Measurements from ENCODE around the gene FADS2. TPM values are rescaled to one million over a fixed set of nuclear protein-coding genes. Genes with fewer than 3 reads are reported as not detected.

Gene FADS2
- total and polyA plus RNA-seq, 2 donors, result 33.3 to 75.1 TPM

DNA sequence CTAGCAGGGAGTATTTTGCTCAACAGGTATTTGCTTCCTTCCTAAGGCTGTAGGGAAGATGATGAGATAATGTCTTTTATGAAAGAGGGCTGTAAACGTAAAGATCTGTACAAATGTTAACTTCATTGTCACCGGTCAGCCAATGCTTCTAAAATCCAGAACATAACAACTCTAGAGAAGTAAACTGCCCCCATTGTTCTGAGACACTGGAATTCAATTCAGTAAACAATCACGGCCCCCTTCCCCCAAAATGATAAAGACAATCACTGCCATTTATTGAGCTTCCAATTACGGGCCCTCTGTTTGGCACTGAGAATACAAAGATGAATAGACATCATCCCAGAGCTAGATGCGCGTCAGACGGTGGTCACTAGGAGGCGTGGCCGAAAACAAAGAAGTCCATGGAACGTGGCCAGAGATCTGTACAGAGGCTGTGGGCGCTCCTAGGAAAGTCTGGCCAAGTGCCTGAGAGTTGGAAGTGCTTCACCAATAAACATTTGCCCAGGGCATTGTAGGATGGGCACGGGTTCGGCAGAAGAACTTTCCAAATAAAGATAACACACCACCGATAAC lies 36.3 kb upstream of the FADS2 start:
- 2% methylated on average over 14 of the region's 14 CpGs for WGBS
- H3K4me3 ChIP-seq (ENCODE audit: low read depth, low read length), result peak overlapping the region; percentile 66
- peak; percentile 73 for DNase-seq (ENCODE audit: extremely low spot score)
- no peak overlapping the region for H3K27ac ChIP-seq (ENCODE audit: low read depth)
- H3K4me1 ChIP-seq (ENCODE audit: insufficient read depth), result no peaks in the 10 kb centered on the region
- H3K36me3 ChIP-seq (ENCODE audit: insufficient read depth), result peaks cover 9% of the 10 kb centered on the region

DNA sequence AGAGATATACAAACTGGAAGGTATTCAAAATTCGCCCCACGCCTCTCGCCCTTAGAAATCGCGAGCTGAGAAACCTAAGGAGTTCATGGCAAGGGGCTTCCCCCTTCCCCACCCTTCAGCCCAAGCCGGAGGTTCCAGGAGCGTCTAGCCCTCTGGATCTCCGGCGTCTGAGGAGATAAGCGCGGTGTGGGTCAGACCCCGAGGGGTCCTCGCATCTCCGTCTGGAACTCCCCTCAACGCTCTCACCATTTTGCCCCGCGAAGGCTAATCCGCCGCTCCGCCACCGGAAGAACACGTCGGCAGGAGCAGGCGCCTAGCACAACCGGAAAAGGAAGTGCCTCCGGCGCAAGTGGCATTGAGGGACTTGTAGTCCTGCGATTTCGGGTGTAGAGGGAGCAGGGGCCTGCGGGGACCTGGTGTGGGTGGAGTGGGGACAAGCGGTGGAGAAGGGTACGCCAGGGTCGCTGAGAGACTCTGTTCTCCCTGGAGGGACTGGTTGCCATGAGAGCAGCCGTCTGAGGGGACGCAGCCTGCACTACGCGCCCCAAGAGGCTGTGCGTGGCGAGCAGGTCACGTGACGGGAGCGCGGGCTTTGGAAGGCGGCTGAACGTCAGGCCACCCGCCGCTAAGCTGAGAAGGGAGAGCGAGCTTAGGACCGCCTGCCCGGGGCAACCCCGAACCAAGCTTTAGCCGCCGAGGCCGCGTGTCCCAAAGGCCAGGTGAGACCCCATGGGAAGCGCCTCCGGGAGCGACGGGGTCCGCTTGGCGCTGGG lies 35.6 kb upstream of the FADS2 start, which contains the start of the genes FEN1 and TMEM258:
FEN1 (plus strand) TSS at position 602 of the 773 bp plus-strand sequence. CDS start 2,451 bp downstream, outside the sequence.
TMEM258 (minus strand) TSS at position 290 of the 773 bp plus-strand sequence; CDS start at position 249, 41 bp downstream.
- peak; percentile 90 for DNase-seq (ENCODE audit: extremely low spot score)
- Histone ChIP-seq H3K36me3 (ENCODE audit: insufficient read depth) (peaks cover 9% of the 10 kb centered on the region), H3K4me1 (ENCODE audit: insufficient read depth) (no peaks in the 10 kb centered on the region), H3K27ac (ENCODE audit: low read depth) (peak within 1 kb of the TSS; percentile 82), H3K4me3 (ENCODE audit: low read depth, low read length) (peak within 1 kb of the TSS; percentile 66)
- WGBS, result under 1% methylated on average over 61 of the region's 61 CpGs

DNA sequence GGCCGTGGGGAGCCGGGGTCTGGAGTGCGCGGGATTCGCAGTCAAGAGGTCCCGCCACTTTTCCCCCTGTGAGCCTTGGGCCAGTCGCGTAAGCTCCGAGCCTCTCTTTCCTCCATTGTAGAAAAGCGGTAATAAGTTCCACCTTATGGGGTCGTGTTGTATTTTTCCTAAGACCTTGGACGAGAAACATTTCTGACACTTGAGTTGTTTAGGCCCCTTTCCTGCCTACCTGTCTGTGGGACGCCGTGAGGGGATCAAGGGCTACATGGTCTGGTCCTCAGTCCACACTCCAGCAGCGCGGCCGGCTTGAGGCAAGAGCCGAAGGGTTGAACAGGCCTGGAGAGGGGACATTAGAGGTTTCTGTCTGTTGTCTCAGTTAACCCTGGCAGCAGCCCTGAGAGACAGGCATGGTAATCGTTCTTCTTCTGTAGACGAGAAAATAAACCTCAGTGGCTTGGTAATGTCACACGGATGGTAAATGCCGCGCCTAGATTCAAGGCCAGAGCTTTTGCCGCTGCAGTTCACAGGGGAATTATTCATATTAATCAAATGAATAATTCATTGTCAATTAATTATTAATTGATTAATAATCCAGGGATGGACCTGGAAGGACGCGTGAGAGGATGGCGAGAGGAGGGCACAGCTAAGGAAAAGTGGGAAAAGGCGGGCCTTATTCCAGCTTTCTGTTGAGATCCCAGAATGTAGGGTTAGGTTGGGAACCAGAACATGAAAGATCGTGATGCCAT lies 34.8 kb upstream of the FADS2 start:
- no peak for DNase-seq (ENCODE audit: extremely low spot score)
- Histone ChIP-seq H3K4me1 (ENCODE audit: insufficient read depth) (no peaks in the 10 kb centered on the region), H3K36me3 (ENCODE audit: insufficient read depth) (peaks cover 3% of the 10 kb centered on the region), H3K4me3 (ENCODE audit: low read depth, low read length) (peak overlapping the region; percentile 66), H3K27ac (ENCODE audit: low read depth) (no peak overlapping the region)
- 3% methylated on average over 29 of the region's 29 CpGs for WGBS

DNA sequence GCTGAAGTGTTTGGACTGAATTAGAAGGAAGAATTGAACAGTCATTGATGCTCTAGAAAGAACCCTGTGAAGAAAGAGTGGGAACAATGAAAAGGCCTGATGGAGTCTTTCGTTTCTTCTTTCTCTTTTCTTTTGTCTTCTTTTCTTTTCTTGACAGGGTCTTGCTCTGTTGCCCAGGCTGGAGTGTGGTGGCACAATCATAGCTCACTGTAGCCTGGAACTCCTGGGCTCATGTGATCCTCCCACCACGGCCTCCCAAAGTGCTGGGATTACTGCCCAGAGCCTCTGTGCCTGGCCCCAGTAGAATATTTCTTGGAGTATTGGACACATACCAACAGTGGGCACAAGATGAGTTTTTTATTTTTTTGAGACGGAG lies 34.3 kb upstream of the FADS2 start:
- Histone ChIP-seq H3K27ac (ENCODE audit: low read depth) (no peak overlapping the region), H3K4me3 (ENCODE audit: low read depth, low read length) (no peak overlapping the region), H3K36me3 (ENCODE audit: insufficient read depth) (no peaks in the 10 kb centered on the region), H3K4me1 (ENCODE audit: insufficient read depth) (no peaks in the 10 kb centered on the region)
- no peak for DNase-seq (ENCODE audit: extremely low spot score)
- 50% methylated on average over 3 of the region's 3 CpGs for WGBS

DNA sequence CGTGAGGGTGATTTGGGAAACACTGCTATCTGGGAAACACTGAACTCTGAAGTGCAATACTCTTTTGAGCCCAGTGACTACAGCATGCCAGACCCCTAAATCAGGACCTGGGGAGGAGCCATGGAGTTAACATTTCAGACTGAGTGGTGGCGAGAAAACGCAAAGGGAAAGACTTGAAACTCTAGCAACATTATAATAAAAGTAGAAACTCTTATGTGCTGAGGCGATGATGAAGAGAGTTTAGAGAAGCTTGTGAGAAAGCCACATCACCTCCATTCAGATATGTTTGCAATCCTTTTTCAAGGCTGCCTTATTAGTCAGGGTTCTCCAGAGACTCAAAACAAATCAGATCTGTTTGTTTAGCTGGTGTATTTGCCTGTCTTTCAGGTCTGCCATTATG lies 33.5 kb upstream of the FADS2 start:
- Histone ChIP-seq H3K4me1 (ENCODE audit: insufficient read depth) (no peaks in the 10 kb centered on the region), H3K4me3 (ENCODE audit: low read depth, low read length) (no peak overlapping the region), H3K27ac (ENCODE audit: low read depth) (no peak overlapping the region), H3K36me3 (ENCODE audit: insufficient read depth) (no peaks in the 10 kb centered on the region)
- 87% methylated on average over 4 of the region's 4 CpGs for WGBS
- DNase-seq (ENCODE audit: extremely low spot score), result no peak

DNA sequence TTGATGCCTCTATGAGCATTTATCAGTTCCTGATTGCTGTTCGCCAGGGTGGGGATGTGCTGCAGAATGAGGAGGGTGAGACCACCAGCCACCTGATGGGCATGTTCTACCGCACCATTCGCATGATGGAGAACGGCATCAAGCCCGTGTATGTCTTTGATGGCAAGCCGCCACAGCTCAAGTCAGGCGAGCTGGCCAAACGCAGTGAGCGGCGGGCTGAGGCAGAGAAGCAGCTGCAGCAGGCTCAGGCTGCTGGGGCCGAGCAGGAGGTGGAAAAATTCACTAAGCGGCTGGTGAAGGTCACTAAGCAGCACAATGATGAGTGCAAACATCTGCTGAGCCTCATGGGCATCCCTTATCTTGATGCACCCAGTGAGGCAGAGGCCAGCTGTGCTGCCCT lies 32.6 kb upstream of the FADS2 start:
- DNase-seq (ENCODE audit: extremely low spot score), result no peak
- H3K4me3 ChIP-seq (ENCODE audit: low read depth, low read length), result no peak overlapping the region
- WGBS, result 83% methylated on average over 12 of the region's 12 CpGs
- no peaks in the 10 kb centered on the region for H3K36me3 ChIP-seq (ENCODE audit: insufficient read depth)
- no peak overlapping the region for H3K27ac ChIP-seq (ENCODE audit: low read depth)
- H3K4me1 ChIP-seq (ENCODE audit: insufficient read depth), result no peaks in the 10 kb centered on the region

DNA sequence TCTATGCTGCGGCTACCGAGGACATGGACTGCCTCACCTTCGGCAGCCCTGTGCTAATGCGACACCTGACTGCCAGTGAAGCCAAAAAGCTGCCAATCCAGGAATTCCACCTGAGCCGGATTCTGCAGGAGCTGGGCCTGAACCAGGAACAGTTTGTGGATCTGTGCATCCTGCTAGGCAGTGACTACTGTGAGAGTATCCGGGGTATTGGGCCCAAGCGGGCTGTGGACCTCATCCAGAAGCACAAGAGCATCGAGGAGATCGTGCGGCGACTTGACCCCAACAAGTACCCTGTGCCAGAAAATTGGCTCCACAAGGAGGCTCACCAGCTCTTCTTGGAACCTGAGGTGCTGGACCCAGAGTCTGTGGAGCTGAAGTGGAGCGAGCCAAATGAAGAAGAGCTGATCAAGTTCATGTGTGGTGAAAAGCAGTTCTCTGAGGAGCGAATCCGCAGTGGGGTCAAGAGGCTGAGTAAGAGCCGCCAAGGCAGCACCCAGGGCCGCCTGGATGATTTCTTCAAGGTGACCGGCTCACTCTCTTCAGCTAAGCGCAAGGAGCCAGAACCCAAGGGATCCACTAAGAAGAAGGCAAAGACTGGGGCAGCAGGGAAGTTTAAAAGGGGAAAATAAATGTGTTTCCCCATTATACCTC lies 32.1 kb upstream of the FADS2 start:
- Histone ChIP-seq H3K4me3 (ENCODE audit: low read depth, low read length) (no peak overlapping the region), H3K36me3 (ENCODE audit: insufficient read depth) (no peaks in the 10 kb centered on the region), H3K27ac (ENCODE audit: low read depth) (no peak overlapping the region), H3K4me1 (ENCODE audit: insufficient read depth) (no peaks in the 10 kb centered on the region)
- WGBS, result 90% methylated on average over 18 of the region's 18 CpGs
- no peak for DNase-seq (ENCODE audit: extremely low spot score)

DNA sequence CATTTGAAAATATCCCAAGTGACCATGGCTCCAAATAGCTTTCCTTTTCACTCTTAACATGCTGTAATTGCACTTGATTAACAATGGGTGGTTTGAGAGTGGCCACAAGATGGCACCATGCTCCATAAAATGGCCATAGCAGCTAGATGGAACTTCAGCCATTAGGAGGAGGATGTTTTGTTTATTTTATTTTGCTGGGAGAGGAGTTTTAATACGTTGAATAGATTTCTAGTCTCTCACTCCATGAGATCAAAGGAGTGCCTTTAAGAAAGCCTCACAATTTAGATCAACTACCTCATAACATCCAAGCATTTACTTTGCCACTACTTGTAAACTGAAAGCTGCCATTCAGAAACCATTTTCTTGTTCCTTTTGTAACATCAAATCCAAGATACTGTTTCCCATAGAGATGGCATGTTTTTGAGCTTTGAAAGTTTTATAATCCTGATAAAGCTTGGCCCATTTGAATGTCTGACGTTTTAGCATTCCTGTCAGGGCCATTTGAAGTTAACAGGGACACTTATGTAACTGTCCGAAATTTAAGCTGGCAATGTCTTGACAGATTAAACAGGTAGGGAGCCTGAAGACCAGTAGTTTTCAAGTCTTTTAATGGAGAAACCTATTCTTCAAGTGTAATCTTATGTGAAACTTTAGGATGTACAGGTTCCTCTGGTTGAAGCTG lies 30.7 kb upstream of the FADS2 start:
- 24% methylated on average over 3 of the region's 3 CpGs for WGBS
- DNase-seq (ENCODE audit: extremely low spot score), result no peak
- no peak overlapping the region for H3K4me3 ChIP-seq (ENCODE audit: low read depth, low read length)
- H3K36me3 ChIP-seq (ENCODE audit: insufficient read depth), result no peaks in the 10 kb centered on the region
- H3K27ac ChIP-seq (ENCODE audit: low read depth), result no peak overlapping the region
- no peaks in the 10 kb centered on the region for H3K4me1 ChIP-seq (ENCODE audit: insufficient read depth)

DNA sequence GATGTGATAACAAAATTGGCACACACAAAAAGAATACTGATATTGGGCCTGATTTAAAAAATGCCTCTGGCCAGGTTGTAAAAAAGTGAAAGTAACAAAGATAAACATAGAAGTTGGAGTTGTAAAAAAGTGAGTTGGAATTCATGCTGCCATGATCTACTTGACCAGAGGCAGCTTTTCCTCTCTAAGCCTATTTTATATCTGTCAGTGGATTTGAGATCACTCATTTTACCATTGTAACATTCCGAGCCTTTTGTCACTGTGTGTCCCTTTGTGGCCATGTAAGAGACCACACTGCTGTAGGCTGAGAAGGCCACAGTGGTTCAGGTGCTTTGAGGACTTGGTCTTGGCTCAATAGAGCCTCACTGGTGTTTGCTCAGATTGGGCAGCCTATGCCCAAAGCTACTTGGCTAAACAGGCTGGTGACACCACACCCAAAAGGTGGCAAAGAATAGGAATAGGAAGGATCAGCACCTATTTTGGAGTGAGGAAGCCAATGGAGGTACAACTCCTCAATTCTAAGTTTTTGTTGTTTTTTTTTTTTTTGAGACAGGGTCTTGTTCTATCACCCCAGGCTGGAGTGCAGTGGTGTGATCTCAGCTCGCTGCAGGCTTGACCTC lies 28.3 kb upstream of the FADS2 start:
- WGBS, result 96% methylated on average over 2 of the region's 2 CpGs
- Histone ChIP-seq H3K4me3 (ENCODE audit: low read depth, low read length) (no peak overlapping the region), H3K27ac (ENCODE audit: low read depth) (no peak overlapping the region), H3K36me3 (ENCODE audit: insufficient read depth) (no peaks in the 10 kb centered on the region), H3K4me1 (ENCODE audit: insufficient read depth) (no peaks in the 10 kb centered on the region)
- no peak for DNase-seq (ENCODE audit: extremely low spot score)

DNA sequence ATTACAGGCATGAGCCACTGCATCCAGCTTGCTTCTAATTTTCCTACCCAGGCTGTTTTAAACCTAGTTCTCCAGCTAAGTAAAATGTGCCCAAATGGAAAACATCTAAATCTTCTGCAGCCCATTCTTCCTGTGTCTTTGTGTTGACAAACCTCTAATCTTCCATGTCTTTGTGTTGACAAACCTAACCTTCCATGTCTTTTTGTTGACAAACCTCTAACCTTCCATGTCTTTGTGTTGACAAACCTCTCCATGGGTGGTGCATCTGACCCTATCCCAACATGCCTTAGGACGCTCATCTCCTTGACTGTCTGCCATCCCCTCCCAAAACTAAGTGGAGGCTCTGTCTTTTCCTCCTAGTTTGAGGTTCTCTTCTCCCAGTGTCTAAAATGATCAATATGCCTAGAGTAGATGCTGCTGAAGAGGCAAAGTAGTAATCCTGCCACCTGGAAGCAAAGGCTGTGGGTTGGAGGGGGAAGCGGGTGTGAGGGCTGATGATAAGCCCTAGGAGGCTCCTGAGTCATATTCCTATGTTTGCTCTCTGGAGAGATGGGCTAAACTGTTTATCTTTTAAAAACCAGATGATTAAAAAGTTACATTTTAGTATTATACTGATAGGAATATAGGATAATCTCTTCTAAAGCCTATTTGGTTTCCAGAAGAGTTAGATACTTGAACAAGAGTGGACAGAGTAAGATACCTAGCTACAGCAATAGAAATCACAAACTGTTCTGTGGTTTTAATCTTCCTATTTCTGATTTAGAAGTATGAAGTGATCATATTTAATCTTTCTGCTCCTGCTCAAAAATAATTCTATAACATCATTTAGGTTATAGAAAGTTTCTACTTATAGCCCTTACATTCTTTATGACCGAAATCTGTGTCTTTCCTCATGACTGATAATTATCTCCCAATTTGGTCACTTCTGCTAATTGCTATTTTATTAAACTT lies 27.5 kb upstream of the FADS2 start:
- no peak overlapping the region for H3K27ac ChIP-seq (ENCODE audit: low read depth)
- WGBS, result 68% methylated on average over 3 of the region's 3 CpGs
- no peak for DNase-seq (ENCODE audit: extremely low spot score)
- H3K36me3 ChIP-seq (ENCODE audit: insufficient read depth), result no peaks in the 10 kb centered on the region
- H3K4me3 ChIP-seq (ENCODE audit: low read depth, low read length), result no peak overlapping the region
- H3K4me1 ChIP-seq (ENCODE audit: insufficient read depth), result no peaks in the 10 kb centered on the region

DNA sequence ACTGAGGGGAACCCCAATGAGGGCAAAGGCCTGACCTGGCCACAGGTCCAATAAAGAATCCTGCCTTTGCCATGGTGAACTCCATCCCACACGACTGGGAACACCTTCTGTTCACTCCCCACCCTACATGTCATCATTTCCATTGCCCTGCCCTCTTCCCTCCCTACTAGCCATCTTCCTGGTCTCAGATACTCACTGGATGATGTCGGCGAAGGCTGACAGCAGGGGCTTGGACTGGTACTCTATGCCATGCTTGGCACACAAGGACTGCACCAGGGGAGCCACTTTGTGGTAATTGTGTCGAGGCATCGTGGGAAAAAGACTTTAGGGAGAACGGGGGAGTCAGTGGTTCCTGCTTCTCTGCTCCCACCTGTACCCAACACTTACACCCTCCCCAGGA lies 25.5 kb upstream of the FADS2 start:
- no peak for DNase-seq (ENCODE audit: extremely low spot score)
- H3K36me3 ChIP-seq (ENCODE audit: insufficient read depth), result no peaks in the 10 kb centered on the region
- no peaks in the 10 kb centered on the region for H3K4me1 ChIP-seq (ENCODE audit: insufficient read depth)
- H3K27ac ChIP-seq (ENCODE audit: low read depth), result no peak overlapping the region
- WGBS, result 88% methylated on average over 6 of the region's 6 CpGs
- H3K4me3 ChIP-seq (ENCODE audit: low read depth, low read length), result no peak overlapping the region

Measured in urinary bladder (tissue), 4 donors.